NCI-H1105 (cell line): ENCODE measurements around the gene TMEM131L.
A peak's percentile ranks its signal among the peaks of the same experiment; 100 is the strongest.
"Not testable (repeated sequence)": the region's sequence is repeated elsewhere in the genome, so short reads cannot be mapped to it uniquely, and the experiment has no call there.

Experiments
- DNase-seq: peaks from one replicate; lab custom pipeline; 2025; lab: John Stamatoyannopoulos, UW

TMEM131L gene

GRCh38 chr4:153651116-153651515, 185.0 kb downstream of the TMEM131L start:
- no peak for DNase-seq

- no peak for DNase-seq
Observed at GRCh38 chr4:153651587-153651986, 185.4 kb downstream of the TMEM131L start.

DNA sequence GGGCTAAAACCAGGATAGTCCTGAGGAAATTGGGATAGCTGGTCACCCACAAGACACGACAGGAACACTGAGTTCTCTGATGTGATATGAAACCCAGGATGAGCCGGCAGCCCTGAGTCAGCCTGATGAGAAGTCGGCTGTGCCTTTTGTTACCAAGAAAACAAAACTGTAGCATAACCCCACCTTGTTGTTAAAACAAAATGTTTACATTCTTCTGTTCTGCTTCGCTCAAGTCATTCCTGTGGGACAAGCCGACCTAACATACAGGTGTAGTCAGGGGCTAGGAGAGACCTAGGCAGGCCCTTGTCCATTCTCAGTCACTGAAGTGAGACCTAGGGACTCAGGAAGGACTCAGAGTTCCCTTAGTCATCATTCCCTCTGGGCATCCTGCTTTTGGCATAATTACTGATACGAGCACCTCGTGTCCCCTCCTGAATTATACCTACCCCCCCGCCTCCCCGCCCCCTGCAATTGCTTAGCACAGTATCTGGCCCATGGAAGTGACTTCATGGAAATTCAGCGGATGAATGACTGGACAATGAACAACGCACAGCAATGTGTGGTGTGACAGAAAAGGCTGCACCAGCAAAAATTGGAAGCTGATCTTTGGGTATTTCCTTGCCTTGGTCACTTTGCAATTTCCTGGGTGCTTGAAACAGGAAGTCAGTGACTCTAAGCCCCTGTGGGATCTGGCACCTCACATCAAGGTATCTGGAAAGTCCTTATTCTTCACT, 186.1 kb downstream of the TMEM131L start:
- DNase-seq = no peak

DNA sequence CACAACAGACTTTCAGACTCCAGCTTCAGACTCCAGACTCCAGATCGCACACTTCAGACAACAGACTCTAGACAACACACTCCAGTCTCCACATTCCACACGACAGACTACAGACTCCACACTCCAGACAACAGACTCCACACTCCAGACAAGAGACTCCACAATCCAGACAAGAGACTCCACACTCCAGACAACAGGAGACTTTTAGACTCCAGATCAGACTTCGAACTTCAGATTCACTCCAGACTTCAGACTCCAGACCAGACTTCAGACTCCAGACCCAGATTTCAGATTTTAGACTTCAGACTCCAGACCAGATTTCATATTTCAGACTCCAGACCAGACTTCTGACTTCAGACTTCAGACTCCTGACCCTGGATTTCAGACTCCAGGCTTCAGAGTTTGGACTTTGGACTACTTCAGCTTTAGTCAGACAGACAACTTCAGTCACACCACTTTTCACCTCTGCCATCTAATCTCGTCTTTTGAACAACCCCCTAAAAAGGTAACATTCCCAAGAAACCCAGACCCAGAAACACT, 188.9 kb downstream of the TMEM131L start:
- DNase-seq = no peak

- DNase-seq = no peak
Observed at GRCh38 chr4:153655928-153656327, 189.8 kb downstream of the TMEM131L start.

- no peak for DNase-seq
Observed at GRCh38 chr4:153661215-153661822, 195.2 kb downstream of the TMEM131L start.

DNA sequence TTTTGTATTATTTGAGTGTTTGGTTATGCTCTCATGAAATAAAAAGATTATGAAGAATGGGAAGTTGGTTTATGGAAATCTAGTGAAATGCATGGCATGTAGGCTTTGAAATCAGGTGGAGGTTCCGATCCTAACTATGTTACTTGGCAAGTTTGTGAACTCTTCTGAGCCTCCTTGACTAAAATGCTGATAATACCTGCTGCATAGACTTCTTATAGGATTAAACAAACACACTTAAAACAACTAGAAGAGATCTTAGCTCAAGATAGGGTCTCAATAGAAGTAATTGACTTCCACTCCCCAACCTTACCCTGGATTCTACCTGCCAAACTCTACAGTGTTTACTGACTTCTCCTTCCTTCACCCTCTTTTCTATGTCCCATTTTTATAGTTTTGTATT, 195.7 kb downstream of the TMEM131L start:
- DNase-seq = no peak

DNA sequence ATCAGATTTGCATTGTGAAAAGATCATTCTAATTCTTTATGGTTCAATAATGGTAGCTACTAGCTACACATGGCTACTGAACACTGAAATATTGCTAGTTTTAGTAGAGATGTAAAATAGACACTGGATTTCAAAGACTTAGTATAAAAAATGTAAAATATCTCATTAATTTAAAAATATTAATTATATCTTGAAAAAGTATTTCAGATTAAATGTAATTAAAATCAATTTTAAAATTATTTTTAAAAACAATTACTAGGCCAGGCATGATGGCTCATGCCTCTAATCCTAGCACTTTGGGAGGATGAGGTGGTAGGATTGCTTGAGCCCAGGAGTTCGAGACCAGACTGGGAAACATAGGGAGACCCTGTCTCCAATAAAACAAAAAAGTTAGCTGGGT, 197.5 kb downstream of the TMEM131L start:
- DNase-seq = no peak

GRCh38 chr4:153666505-153666904, 200.3 kb downstream of the TMEM131L start:
- not testable (repeated sequence) for DNase-seq

- DNase-seq = no peak
Observed at GRCh38 chr4:153668647-153669046, 202.5 kb downstream of the TMEM131L start.

DNA sequence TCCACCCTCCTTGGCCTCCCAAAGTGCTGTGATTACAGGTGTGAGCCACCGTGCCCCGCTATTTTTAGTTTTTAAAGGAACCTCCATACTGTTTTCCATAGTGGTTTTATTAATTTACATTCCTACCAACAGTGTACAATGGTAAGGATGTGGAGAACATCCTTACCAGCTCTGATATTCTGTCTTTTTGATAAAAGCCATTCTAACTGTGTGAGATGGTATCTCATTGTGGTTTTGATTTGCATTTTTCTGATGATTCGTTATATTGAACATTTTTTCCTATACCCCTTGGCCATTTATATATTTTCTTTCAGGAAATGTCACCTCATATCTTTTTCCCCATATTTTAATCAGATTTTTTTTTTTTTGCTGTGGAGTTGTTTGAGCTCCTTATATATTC, 203.7 kb downstream of the TMEM131L start:
- no peak for DNase-seq

- DNase-seq = no peak
Observed at GRCh38 chr4:153676486-153676885, 210.3 kb downstream of the TMEM131L start.

DNA sequence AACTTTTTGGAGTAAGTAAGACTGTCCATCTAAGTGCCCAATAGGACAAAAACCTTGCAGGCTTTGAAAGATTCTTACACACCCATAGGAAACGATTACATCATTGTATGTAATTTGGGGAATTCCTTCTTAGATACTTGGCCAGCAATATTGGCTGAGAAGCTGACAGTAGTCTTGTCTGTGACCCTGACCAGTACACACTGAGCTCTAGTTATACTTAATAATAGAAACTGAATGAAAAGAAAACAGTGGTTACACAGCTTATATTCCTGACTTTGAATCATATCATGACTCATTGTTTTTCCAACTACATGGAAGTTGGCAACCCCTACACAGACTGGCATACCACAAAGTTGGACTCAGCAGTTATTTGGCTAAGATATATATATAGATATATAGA, 210.8 kb downstream of the TMEM131L start:
- no peak for DNase-seq

- DNase-seq = no peak
Observed at GRCh38 chr4:153679486-153679885, 213.3 kb downstream of the TMEM131L start.

- no peak for DNase-seq
Observed at GRCh38 chr4:153683763-153684181, 217.6 kb downstream of the TMEM131L start.

- peak; percentile 9 for DNase-seq
Observed at GRCh38 chr4:153684182-153684970, 218.2 kb downstream of the TMEM131L start, which contains the start of gene TLR2. Gene TLR2, plus strand, starts transcription at chr4:153684280. Its CDS starts 18,628 bp downstream, at chr4:153702908.

- DNase-seq = no peak
Observed at GRCh38 chr4:153684971-153685371, 218.8 kb downstream of the TMEM131L start.
